ENCODE results near the gene PRCD.
A peak's percentile ranks its signal among the peaks of the same experiment; 100 is the strongest.

The PRCD gene

DNA sequence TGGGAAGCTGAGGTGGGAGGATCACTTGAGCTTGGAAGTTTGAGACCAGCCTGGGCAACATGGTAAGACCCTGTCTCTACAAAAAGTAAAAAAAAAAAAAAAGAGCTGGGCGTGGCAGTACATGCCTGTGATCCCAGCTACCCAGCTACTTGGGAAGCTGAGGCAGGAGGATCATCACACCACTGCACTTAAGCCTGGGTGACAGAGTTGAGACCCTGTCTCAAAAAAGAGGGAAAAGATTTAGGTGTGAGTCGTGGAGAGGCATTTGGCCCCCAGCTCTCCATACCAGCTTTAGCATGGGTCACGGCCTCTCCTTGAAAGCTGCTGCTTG is 26.7 kb downstream of the PRCD start:
- DNase-seq = no peak
- TF ChIP-seq POLR2A (IDR thresholded peaks at IDR 0.05; ENCODE audit: low read length) (no peak), GATA1 (IDR thresholded peaks at IDR 0.05; ENCODE audit: low read depth, low read length) (no peak)

DNA sequence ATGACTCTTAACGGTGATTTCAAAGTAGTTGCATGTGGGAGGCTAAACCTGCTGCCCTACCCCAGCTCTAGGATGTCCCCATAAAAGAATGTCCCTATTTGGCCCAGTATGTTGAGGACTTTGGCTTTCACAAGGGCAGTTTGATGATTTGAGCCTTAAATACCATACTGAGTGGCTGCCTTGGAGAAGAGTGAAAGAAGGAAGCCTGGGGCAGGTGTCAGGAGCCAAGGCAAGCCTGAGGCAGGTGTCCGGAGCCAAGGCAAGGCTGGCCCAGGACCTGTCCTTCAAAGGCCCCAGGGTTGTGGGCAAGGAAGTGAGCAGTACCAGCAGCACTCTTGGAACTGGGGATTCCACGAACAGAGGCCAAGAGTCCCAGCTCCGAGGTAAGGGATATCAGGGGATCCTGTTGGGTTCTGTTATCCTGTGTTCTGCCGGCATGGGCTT is 27.2 kb downstream of the PRCD start:
- peak; percentile 7 for TF ChIP-seq POLR2A (IDR thresholded peaks at IDR 0.05; ENCODE audit: low read length)
- no peak for TF ChIP-seq GATA1 (IDR thresholded peaks at IDR 0.05; ENCODE audit: low read depth, low read length)
- DNase-seq = no peak

DNA sequence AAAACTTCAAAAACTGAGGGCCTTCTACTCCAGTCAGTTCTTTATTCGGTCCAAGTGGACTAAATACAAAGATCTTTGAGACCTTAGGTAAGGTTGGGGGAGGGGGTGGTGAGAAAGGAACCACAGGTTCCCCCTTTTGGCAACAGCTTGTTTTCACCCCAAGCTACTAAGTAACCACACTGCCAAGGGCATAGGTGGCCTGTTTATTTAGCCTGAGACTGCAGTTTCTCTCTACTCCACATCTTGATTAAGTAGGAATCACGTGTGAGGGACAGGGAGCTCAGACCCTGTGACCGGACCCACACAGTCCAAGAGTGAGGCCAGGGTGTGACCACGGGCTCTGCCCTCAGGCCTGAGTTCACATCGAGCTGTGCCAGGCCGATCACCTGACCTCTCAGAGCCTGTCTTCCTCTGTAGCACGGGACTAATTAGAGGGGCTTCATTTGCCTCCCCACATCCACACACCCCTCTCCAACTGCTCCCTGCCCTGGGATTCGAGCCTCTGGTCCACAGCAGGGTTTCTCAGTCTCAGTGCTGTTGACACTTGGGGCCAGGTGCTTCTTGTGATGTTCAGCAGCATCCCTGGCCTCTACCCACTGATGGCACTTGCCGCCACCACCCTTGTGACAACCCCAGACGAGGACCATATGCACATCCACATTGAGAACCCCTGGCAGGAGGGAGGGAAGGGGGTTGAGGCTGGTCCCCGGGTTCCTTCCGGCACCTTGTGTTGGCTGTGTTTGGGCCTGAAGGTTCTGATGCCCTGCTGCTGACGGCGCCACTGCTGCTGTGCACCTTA is 28.0 kb downstream of the PRCD start:
- TF ChIP-seq POLR2A (IDR thresholded peaks at IDR 0.05; ENCODE audit: low read length) (no peak), GATA1 (IDR thresholded peaks at IDR 0.05; ENCODE audit: low read depth, low read length) (no peak)
- DNase-seq = peak; percentile 49 to 50

DNA sequence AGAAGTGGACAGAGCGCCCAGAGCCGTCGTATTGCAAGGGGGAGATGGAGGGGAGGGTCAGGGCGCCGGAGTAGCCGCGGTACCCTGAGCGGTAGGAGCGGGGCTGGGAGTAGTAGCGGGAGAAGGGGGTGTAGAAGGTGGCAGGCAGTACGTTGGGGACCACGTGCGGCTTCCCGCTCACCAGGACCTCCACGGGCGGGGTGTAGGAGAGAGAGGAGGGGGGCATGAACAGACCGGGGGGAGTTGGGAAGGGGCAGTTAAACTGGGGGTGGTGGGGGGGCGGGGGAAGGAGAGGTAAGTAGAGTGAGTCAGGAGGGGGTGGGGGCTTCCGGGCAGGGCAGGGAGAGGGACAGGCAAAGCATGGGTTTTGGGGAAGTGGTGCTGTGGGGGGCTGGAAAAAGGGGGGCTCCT is 29.0 kb downstream of the PRCD start:
- TF ChIP-seq POLR2A (IDR thresholded peaks at IDR 0.05; ENCODE audit: low read length) (no peak), GATA1 (IDR thresholded peaks at IDR 0.05; ENCODE audit: low read depth, low read length) (no peak)
- no peak for DNase-seq

DNA sequence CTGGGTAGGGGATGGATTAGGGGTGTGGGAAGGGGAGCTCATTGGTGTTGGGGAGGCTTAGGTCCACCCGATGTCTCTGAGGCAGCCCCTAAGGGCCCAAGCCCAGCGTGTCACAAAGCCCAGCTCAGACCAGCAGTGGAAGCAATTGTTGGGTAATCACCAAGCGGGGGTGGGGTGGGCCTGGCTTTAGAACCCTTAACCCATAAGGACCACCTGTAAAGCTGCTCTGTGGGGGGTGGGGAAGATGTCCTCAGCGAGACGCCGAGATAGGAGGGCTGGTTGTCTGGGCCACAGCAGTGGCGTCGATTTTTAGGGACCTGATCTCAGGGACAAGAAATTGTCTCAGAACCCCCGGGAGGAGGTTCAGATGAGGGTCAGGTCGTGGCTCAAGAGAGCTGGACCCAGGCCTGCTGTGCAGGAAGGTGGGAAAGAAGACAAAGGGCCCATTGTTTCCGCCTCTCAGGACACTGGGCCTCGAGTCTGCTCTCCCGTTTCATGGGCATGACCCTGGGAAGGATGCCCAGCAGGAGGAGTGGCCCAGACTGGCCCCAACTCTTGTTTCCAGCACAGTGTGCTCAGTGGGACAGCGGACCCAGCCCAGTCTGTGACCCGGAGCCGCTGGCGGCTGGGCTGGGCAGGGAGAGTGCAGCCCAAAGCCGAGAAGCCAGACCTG is 29.9 kb downstream of the PRCD start:
- DNase-seq = no peak
- TF ChIP-seq POLR2A (IDR thresholded peaks at IDR 0.05; ENCODE audit: low read length) (no peak), GATA1 (IDR thresholded peaks at IDR 0.05; ENCODE audit: low read depth, low read length) (no peak)

DNA sequence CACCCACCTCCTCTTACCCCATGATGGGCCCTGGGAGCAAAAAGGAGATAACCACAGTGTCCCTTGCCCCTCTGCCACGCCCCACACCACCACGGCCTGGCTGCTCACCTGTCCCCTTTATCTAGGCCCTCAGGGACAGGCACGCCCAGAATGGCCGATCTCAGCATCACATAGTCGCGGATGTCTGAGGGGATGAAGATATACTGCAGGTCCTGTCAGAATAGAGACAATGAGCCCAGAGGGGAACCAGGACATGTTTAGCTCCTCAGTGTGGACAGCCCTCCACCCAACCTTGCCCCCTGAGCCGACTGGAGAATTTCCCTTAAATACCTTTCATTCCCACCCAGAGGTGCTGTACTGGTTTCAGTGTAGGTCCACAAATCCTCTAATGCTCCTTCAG is 30.6 kb downstream of the PRCD start:
- TF ChIP-seq GATA1 (IDR thresholded peaks at IDR 0.05; ENCODE audit: low read depth, low read length) (no peak), POLR2A (IDR thresholded peaks at IDR 0.05; ENCODE audit: low read length) (no peak)
- no peak for DNase-seq

DNA sequence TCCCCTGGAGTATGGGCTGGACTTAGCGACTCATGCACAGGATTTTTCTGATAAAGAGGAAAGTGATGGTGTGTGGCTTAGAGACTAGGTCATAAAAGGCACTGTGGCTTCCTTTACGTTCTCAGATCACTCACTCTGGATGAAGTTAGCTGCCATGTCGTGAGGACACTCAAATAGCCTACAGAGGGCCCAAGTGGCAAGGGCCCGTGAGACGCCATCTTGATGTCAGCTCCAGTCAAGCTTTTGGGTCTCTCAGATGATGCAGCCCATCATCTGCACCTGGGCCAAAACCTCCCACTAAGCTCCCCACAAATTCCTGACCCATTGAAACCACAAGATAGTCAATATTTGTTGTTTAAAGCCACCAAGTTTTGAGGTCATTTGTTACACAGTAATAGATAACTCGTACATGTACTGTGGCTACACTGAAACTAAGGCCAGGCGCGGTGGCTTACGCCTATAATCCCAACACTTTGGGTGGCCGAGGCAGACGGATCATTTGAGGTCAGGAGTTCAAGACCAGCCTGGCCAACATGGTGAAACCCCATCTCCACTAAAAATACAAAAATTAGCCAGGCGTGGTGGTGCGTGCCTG is 31.1 kb downstream of the PRCD start:
- no peak for DNase-seq
- TF ChIP-seq POLR2A (IDR thresholded peaks at IDR 0.05; ENCODE audit: low read length) (no peak), GATA1 (IDR thresholded peaks at IDR 0.05; ENCODE audit: low read depth, low read length) (no peak)

DNA sequence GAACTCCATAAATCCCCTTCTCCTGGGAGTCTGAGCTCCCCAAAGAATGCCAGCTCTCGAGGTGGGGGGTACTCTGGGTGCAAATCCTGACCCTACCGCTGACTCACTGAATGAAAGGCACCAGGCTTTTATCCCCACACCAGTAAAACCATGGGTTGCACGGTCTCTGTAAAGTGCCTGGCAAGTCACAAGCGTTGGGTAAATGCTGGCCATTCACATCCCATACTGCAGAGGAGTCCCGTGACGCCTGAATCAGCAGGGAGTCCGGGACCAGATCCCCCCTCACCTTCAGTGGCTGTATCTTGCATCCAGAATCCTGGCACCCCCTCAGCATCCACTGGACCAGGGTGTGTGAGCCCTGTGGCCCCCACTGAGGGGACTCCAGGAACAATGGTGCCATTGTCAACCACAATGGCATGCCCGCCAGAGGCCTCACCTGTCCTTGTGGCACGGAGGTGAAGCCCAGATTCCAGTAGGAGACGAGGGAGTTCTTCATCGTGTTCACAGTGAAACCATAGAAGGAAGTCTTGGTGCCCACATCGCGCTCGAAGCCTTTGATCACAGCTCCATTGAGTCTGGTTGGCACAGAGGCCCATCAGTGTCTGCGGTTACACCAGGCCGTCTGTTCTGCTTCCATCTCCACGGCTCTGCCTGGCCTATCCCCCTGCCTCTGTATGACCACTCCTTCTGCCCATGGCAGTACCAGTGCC is 32.5 kb downstream of the PRCD start:
- DNase-seq = no peak
- TF ChIP-seq GATA1 (IDR thresholded peaks at IDR 0.05; ENCODE audit: low read depth, low read length) = no peak
- no peak for TF ChIP-seq POLR2A (IDR thresholded peaks at IDR 0.05; ENCODE audit: low read length)

DNA sequence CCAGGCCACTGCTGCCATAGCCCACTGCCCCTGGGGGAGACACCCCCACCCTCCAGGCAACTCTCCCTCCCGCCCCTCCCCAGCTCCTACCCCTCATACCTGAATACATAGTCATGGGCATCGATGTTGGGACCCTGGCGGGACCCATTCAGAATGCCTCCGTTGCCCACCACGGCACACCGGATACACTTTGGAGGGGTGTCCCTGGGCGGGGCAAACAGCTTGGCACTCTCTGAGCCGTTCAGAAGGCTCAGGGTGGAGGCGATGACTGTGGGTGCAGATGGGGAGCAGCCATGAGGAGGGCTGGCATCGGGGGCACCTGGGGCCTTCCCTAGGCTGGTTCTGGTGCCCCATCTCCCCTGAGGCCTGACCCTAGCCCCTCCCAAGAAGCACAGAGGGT is 33.3 kb downstream of the PRCD start:
- TF ChIP-seq GATA1 (IDR thresholded peaks at IDR 0.05; ENCODE audit: low read depth, low read length) (no peak), POLR2A (IDR thresholded peaks at IDR 0.05; ENCODE audit: low read length) (no peak)
- DNase-seq = no peak

DNA sequence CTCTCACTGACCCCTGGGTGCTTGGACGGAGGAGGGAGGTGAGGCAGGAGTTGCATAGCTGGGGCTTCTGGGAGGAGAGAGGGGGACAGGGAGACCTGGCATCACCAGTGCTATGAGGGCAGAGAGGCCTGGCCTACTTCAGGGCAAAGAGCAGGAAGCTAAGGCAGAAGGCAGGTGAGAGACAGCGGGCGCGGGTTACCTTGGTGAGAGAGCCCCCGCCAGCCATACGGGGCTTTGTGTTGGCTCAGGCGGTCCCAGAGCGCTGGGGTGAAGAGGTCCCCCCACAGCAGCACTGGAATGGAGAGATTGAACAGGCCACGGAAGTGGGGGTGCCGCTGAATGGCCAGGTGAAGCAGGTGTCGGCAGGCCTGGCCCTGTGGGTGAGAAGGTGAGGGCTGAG is 34.3 kb downstream of the PRCD start:
- DNase-seq = no peak
- TF ChIP-seq GATA1 (IDR thresholded peaks at IDR 0.05; ENCODE audit: low read depth, low read length) (no peak), POLR2A (IDR thresholded peaks at IDR 0.05; ENCODE audit: low read length) (no peak)

DNA sequence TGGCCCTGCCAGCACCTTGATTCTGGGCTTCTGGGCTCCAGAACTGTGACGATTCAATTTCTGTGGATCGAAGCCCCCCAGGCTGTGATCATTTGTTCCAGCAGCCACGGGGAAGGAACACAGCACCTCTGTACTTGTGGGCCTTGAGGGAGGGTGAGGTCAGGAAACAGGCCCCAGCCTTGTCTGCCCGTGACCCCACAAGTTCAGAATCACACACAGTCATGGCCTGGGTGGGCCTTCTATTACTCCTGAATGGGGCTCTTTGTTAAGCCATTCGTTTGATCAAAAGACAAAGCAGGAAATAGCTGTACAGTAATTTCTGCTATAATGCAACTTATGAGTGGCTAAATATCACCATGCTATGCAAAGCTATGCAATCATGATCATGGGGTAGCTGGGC is 35.7 kb downstream of the PRCD start:
- TF ChIP-seq GATA1 (IDR thresholded peaks at IDR 0.05; ENCODE audit: low read depth, low read length) (no peak), POLR2A (IDR thresholded peaks at IDR 0.05; ENCODE audit: low read length) (no peak)
- DNase-seq = no peak

DNA sequence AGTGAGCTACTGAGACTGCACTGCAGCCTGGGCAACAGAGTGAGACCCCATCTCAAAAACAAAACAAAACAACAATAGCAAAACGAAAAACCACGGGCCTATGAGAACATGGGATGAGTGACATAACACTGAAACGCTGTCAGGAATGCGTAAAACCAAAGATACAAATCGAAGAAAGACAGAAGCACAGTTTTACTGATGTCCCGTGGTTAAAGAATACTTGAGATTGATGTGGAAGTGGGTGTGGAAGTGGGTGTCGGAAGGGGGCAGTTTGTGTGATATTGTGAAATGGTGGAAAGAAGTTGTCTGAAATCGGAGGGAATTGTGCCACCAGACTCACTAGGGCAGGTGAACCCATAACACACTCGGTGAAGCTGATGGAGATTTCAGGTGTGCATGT is 36.3 kb downstream of the PRCD start:
- DNase-seq = no peak
- no peak for TF ChIP-seq GATA1 (IDR thresholded peaks at IDR 0.05; ENCODE audit: low read depth, low read length)
- TF ChIP-seq POLR2A (IDR thresholded peaks at IDR 0.05; ENCODE audit: low read length) = no peak

DNA sequence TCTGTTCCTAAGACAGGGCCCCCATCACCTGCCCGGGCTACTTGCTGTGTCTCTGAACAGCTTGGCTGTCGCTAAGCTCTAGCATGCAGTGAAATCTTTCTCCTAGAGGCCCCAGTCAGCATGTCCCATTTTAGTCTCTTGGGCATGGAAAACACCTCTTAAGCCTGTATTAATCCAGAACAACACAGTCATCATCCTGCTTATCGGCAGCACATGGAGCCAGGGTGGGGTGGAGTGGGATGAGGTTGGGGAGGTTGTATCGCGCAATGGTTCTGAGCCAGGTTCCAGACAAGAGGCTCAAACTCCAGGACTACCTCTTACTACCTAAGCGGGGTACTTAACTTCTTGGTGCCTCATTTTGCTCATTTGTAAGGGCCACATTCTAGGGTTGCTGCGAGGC is 38.0 kb downstream of the PRCD start:
- TF ChIP-seq POLR2A (IDR thresholded peaks at IDR 0.05; ENCODE audit: low read length) = no peak
- no peak for TF ChIP-seq GATA1 (IDR thresholded peaks at IDR 0.05; ENCODE audit: low read depth, low read length)
- DNase-seq = no peak

DNA sequence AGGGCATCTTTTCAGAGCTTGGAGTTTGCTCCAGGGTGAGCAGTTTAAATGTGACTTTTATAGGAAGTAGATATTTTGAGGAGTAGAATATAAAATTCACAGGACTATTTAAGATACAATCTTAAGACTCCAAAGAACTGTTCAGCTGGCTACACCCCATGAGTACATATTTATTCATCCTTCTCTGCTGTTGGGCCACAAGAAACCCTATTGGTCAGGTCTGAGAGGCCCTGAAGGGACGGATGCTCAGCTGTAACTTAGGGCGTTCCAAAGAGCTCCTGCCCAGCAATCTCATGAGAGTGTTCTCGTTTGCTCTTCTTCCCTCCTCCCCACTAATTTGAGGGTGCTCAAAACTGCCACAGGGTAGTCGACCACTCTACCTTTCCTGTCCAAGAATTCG is 38.5 kb downstream of the PRCD start:
- no peak for TF ChIP-seq POLR2A (IDR thresholded peaks at IDR 0.05; ENCODE audit: low read length)
- no peak for TF ChIP-seq GATA1 (IDR thresholded peaks at IDR 0.05; ENCODE audit: low read depth, low read length)
- DNase-seq = no peak

Data from erythroblast (primary cell).